Vagina (tissue), 2 donors: ENCODE data around the gene SZRD1.

ENCODE experiments used
- POLR2AphosphoS5 ChIP-seq, 2 donors: sonication (generic); formaldehyde crosslinking; IDR thresholded peaks; one replicate each; pipeline ENCODE4 v1.9.0; 2017; ENCODE audit warnings: antibody characterized with exemption in 2 of 2, mild to moderate bottlenecking in 2 of 2, low read depth in 1 of 2; ENCODE audit not compliant: insufficient read depth in 1 of 2
- TF ChIP-seq, protein P1 (sequence below), 3 experiments: fragments of 450-650 bp in 2 of 3; fragments of 200-600 bp in 1 of 3; sonication (generic) in 1 of 3; IDR thresholded peaks; one replicate each; pipeline ENCODE4 v1.5.1; 2017 to 2019; ENCODE audit warnings: antibody characterized with exemption in 3 of 3, mild to moderate bottlenecking in 2 of 3, moderate library complexity in 2 of 3

DNA sequence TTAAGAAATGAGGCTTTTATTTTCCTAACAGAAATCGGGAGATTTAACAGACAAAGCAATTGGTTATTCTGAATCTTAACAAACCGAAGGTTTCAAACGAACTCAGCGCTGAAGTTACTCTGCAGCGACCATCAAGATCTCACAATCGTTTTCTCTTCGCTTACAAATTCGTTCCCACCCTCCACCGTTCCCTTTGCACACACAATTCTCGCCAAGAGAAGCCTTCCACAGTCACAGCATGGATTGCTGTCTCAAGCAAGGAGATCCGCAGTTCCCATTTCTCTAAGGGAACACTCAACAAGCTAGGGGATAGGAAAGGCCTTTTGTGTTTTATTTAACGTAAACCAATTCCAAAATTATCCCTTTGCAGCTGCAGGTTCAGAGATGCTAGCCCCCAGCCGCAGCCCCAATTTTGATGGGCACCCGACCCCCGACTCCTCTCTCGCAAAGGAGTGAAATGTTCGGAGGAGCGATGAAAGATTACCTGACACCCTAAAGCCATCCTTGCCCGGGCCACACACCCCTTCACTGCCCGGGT, 15.5 kb upstream of the SZRD1 start:
- TF ChIP-seq, protein P1, sequence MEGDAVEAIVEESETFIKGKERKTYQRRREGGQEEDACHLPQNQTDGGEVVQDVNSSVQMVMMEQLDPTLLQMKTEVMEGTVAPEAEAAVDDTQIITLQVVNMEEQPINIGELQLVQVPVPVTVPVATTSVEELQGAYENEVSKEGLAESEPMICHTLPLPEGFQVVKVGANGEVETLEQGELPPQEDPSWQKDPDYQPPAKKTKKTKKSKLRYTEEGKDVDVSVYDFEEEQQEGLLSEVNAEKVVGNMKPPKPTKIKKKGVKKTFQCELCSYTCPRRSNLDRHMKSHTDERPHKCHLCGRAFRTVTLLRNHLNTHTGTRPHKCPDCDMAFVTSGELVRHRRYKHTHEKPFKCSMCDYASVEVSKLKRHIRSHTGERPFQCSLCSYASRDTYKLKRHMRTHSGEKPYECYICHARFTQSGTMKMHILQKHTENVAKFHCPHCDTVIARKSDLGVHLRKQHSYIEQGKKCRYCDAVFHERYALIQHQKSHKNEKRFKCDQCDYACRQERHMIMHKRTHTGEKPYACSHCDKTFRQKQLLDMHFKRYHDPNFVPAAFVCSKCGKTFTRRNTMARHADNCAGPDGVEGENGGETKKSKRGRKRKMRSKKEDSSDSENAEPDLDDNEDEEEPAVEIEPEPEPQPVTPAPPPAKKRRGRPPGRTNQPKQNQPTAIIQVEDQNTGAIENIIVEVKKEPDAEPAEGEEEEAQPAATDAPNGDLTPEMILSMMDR (IDR thresholded peaks at IDR 0.05): no peak
- no peak for TF ChIP-seq POLR2AphosphoS5 (IDR thresholded peaks at IDR 0.05; ENCODE audit: insufficient read depth in 1 of 2, low read depth in 1 of 2)
